GM21528 (cell line): Measurements from ENCODE around the gene CHST8.
"Not testable (repeated sequence)": the region's sequence is repeated elsewhere in the genome, so short reads cannot be mapped to it uniquely, and the experiment has no call there.

ENCODE experiments used
- ATAC-seq: cut with Tn5 transposase; IDR thresholded peaks from one replicate; pipeline ENCODE4 v1.9.1; 2021; ENCODE audit warnings: mild to moderate bottlenecking, moderate library complexity; ENCODE audit not compliant: unreplicated experiment, low FRiP score

Gene CHST8

DNA sequence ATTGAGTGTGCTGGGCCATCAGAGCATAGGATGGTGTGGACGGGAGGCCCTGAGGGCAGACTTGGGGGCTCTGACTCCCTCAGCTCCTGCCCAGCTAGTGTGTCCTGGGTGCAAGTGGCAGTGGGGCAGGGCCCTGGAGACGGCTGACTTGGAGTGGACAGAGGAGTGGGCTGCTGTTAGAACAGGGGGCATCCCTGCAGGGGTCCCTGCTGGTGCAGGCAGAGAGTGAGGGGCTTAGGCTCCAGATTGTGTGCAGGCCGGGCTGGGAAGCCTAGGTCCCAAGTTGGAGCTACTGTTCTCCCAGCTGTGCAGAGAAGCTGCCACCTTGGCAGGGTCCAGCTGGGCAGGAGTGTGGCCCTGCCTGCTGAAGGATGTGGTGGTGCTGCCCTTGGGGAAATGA is 183.6 kb downstream of the CHST8 start:
- no peak for ATAC-seq

DNA sequence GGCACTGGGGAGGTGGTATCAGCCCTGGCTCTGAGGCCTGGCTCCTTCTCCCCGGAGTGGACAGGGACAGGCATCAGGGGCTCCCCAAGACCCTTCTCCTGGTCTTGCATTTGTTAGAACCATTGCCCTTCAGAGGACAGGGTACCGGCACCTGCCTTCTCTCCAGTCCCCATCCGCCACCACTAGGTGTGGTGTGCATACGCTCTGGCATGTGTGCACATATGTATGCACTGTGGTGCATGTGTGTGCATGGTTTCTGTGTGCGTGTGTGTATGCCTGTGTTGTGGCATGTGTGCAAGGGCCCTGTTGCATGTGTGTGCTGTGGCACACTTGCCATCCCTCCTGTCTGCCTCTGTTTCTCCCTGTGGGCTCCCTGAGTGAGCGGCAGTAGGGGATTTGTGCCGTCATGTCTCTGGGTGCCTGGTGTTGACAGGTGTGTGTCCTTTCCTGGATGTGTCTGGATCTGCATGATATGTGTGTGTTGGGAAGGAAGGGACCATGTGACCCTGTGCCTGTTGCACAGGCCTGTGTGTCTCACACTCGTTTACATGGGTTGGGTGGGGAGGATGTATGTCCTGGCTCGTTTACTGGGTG is 184.2 kb downstream of the CHST8 start:
- ATAC-seq, result no peak

DNA sequence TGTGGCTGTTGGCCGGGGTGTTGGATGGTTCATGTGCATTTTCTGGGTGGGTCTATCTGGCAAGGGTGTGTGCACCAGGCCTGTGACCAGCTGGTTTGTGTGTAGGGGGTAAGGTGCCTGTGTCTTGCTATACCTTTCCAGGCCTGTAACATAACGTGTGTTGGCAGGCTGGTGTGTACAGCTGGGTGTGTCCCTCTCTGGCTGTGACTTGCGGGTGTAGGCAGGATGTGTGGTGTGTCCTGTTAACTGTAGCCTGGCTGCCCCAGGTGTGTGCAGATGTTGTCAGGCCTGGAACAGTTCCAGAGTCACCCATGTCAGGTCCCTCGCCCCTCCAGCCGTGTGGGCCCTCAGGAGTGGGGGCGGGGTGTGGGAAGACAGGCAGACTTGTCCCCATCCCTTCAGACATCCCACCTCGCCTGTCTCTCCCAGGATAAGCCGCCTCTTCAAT is 184.7 kb downstream of the CHST8 start:
- no peak for ATAC-seq

DNA sequence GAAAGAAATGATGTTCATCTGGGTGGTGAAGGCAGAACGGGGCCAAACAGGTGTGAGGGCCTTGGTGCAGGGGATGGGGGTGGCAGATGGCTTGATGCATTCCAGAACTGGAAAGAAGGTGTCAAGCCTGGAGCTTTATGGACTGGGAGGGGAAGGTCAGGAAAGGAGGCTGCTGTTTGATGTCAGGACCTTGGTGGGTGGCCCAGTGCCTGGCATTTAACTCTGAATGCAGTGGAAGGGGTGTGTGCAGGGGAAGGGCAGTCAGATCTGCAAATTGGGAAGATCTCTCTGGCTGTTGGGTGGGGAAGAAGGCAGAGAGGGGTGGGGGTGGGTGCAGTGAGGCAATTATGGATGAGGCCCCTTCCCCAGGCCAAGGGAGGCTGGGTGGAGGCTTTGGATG is 186.6 kb downstream of the CHST8 start:
- ATAC-seq, result no peak

DNA sequence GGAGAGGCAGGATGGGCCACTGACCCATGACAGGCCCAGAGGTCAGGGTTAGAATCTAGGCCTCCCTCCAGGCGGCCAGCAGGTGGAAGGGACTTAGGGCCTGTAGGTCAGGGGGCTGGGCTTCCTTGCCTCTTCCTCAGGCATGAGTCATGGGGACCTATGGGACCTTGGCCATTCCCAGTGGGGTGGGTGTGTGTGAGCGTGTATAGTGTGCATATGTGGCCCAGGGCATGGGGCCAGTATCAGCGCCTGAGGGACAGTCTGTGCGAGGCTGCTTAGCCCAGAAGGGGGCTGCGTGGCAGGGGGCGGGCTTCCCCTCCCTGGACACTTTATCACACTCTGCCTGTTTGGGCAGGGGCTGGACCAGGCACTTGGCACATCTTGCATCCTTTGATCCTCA is 188.2 kb downstream of the CHST8 start:
- no peak for ATAC-seq

DNA sequence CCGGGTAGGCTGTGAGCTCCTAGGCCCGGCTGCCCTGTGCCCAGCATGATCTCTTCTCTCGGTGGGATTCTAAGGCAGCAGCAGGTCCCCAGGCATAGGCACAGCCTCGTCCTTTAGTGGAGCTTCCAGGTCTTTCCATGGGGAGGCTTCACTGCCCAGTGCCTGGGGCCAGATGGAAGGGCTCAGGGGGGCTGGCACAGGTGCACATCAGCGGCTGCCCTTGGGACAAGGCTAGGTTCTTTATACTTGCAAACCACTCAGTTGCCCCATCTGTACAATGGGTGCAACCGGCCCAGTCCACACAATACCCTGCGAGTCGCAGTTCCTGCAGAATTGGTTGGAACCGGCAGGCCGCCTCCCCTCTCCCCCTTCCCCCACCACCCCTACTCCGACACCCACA is 189.1 kb downstream of the CHST8 start:
- ATAC-seq, result no peak

DNA sequence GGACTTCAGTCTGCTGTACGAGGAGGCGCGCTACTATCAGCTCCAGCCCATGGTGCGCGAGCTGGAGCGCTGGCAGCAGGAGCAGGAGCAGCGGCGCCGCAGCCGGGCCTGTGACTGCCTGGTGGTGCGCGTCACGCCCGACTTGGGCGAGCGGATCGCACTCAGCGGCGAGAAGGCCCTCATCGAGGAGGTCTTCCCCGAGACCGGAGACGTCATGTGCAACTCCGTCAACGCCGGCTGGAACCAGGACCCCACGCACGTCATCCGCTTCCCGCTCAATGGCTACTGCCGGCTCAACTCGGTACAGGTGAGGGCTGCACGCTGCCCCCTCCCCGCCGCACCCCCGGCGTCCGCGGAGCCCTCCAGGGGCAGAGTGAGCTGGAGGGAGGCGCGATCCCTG is 189.5 kb downstream of the CHST8 start:
- no peak for ATAC-seq

DNA sequence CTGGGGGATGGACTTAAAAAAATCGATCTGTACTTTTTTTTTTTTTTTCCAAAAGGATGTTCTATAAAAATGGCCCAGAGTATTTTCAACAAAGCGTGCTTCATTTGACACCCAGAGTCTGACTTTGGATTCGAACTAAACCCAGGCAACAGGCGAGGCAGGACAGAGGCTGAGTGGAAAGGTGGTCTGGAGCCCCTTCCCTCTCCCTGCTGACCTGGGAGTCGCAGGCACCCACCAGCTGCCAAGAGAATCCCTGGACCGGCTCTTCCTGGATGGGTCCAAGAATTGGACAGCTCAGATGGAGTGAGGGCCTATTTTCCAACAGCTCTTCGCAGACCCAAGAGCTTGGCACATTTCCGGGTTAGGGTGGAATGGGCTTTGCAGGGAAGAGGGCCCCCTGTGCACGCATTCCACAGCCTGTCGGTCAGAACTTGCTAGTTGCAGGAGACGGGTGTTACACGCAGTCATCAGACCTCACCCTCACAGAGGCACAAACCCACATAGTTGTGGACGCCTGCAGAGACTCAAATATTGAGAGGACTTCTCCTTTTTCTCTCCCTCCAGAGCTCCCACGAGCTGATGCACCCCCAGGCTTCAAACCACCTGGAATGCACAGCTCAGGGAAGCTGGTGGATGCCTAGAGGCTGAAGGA is 190.1 kb downstream of the CHST8 start:
- no peak for ATAC-seq

DNA sequence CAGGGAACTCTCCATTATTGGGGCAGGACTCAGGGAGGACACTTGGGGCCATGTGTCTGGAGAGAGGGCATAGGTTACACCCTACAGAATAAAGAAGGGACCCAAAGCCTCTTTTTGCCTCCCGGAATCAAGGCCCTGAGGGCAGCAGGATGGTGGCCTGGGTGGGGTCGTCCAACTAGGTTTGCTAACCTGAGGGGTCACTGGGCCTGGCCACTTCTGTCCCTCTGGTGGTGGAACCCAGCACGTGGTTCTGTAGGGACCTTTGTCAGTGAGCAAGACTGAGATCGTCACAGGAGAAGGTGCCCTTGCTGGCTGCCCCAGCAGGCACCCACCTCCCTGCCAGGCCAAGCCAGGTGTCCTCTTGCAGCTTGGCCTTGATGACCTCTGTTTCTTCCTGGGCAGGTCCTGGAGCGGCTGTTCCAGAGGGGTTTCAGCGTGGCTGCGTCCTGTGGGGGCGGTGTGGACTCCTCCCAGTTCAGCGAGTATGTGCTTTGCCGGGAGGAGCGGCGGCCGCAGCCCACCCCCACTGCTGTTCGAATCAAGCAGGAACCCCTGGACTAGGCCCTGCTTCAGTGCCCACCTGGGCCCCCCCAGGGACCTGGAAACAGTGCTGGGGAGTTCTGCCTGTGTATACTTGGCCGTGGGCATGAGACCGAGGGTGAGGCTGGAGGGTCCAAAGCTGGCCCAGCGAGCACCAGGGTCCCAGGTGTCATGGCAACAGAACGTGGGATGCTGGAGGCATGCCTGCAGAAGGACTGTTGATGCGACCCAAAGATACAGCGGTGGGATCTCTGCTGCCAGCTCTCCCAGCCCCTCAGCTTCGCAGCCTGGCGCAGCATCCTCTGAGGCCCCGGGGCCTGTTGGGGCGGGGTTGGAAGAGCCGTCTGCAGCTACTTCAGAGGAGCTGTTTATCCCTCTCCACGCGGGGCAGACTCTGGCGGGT is 190.9 kb downstream of the CHST8 start:
- ATAC-seq, result no peak

DNA sequence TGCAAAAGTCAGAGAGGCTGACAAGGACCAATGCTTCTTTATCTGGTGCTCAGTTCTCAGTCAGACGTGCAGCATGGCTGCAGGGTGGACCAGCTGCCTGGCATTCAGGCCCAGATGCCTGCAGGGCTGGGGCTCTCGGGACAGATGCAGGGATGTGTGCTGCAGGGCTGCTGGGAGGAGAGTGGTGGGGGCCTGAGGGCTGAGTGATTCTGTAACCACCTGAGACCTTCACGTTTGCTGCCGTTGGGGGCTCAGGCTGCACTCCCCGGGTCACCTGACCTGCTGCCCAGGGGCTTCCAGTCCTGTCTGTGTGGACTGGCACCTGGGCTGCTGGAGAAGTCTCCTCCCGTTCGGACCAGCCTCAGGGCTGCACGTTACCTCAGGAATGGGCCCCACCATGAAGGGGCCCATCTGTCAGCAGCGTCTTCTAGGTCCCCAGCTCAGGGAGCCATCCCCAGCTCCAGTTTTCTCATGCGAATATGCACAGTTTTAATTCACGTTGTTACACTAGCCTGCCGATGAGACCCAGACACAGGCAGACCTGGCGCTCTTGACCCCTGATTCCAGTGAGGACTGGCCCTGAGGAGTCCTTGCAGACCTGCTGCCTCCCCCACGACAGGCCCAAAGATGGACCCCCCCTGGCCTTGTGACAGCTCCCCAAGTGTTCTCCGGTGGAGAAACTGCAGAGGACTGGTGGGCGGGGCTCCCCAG is 191.8 kb downstream of the CHST8 start:
- no peak for ATAC-seq

DNA sequence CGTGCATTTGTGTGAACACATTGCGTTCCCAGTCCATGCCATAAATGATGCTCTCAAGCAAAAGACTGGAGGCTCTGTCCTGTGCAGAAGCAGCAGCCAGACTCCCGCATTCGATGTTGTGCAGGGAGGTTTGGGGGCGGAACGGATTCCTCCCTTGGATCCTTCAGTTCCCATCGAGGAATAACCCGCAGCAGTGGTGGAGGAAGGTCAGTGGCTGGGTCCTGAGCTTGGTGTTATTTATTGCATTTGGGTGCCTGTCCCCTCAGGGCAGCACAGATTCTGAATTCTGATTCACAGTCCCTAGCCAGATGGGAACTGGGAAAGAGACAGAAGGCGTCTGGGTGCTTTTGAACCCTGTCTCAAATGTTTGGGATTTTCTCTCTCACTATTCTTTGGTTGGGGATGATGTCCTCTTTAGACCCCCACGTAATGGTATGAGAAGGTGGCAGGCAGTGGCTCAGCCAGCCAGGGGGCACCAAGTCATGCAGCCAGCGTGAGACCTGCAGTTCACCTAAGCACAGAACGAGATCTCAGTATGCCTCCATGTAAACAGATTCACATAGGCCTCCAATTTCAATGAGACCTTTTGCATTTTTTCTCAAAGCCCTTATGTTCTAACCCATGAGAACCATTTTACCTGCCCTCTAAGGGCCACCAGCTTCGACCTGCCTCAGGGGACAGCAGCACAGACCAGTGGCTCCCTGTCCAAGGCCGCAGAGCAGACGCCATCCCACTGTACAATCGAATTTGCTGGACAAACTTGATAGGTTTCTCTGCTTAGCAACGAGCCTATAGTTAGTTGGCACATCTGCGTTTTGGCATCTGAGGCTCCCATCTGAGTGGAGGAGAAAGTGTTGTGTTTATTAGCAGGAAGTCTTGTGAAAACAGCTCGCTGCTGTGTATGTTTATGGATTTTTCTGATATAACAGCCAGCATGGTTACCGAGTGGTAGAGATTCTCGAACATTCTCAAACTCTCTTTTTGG is 192.7 kb downstream of the CHST8 start:
- ATAC-seq, result no peak

DNA sequence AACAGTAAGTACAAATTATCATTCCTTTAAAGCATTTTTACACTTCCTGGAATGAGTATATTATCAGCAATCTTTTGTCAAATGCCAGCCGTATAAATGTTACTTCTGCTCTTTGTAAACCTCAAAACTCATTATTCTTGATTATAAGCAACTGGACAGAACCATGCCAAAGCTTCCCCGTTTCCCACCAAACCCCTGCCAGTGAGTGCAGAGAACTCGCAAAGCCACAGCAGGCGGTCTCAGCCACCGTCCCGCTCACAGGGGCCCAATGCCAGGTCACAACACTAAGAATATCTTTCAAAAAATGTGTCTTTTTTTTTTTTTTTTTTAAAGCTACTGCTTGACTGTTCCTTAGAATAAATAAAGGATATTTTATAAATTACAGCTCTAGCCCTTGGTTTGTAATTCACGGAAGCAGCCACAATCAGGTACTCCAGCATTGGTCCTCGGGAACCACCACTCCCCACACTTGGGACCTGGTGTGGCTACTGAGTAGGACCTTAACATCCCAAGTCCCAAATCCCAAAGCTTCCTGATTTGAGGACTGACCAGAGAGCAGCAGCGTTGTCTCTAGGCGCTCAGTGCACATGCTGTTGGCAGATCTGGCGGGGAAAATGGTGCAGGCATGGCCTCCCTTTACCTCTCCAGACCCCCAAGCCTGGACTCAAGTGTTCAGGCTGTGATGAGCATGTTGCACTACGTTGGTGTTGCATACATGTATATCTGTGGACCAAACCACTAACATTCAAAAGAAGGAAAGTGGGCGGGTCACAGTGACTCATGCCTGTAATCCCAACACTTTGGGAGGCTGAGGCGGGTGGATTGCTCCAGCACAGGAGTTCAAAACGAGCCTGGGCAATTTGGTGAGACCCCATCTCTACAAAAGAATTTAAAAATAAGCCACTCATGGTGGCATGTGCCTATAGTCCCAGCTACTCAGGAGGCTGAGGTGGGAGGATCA is 193.9 kb downstream of the CHST8 start:
- ATAC-seq, result no peak

DNA sequence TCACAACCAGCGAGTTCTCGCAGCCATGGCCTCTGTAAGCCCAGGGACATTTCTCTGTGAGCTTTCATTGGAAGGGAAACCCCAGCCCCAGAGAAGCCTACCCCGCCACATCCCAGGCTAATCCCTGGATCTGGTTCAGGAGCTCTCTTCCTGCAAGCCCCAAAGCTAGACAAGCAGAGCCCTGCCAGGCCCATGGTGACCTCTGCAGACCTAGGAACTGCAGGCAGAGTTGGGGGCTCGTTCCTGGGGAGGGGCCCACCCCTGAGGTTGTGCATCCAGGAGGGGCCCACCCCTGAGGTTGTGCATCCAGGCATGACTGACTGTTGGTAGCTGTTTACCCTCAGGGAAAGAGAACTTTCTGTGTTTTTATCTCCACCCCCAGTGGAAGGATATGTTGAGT is 196.7 kb downstream of the CHST8 start:
- no peak for ATAC-seq

DNA sequence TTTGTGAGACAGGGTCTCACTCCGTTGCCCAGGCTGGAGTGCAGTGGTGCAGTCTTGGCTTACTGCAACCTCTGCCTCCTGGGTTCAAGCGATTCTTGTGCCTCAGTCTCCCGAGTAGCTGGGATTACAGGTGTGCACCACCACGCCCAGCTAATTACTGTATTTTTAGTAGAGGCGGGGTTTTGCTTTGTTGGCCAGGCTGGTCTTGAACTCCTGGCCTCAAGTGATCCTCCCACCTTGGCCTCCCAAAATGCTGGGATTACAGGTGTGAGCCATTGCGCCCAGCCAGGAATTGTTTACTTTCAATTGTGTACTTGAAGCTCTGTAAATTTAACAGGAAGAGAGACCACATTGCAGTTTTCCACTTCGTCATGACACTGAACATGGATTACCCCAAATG is 197.3 kb downstream of the CHST8 start:
- not testable (repeated sequence) for ATAC-seq

DNA sequence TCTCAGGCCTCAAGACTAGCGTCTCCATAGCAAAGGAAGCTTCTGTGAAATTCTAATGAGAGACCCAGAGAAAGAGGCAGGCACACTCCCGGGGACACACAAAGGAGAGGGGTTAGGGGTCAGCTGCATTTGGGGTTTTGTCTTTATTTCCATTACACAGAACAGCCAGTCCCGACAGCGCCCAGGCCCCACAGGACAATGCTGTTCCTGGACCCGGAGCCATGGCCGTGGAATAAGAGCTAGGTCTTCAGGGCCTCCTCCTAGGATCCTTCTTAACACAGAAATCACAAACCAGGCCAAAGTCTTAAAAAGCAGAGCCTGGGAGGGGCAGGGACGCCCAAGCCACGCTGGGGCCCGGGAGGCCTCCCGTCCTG is 197.7 kb downstream of the CHST8 start:
- no peak for ATAC-seq

DNA sequence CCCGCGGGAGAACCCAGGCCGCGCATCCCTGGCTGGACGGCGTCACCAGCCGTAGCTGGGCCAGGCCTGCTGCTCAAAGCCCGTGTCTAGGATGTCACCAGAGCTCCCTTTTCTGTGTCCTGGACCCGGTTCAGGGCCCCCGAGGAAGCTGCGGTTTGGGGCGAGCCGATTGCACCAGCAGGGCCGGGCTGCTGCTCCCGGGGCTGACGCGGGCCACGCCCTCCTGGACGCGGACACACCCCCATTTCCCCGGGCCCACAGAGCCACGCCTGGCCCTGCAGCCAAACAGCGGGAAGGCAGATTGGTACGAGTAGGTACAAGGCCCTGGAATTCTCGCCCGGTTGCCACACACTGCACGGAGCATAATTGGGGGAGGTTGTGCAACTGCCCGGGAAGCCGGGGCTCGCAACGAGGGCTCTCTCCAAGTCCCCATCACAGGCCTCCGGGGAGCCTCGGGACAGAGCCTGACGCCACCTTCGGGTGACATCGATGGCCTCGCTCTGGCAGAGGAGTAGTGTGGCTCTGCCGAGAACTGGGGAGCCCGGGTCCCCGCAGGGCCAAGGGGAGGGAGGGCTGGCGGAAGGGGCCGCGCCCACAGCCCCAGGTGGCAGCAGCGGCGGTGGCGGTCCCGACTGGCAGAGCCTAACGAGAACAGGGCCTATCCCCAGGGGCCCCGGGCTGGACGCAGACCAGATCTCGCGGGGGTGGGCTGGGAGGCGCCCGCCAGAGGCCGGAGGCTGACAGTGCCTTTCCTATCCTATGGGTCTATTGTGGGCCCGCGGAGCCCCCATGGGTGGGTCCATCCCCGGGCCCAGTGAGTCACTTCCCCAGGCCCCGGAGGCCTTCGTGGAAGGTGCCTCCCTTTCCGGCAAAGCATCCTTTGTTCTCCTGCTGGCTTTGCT is 198.4 kb downstream of the CHST8 start:
- no peak for ATAC-seq

DNA sequence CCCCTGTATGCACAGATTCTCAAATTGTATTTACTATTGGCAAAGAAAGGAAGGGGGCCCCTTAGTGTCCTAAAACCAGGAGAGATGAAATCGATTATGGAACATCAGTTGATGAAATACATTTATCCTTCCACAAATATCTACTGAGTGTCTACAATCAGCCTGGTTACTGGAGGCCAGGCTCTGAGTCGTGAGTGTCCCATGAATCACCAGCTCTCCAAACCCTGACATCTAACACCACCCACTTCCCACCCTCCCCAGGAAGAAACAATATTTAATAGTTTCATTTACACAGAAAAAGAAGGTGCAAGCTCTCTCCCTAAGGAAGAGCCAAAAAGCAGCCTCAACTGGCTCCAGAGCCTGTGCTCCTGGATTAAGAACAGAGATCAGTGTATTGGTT is 200.1 kb downstream of the CHST8 start:
- no peak for ATAC-seq
